Hematopoietic multipotent progenitor cell treated with erythropoietin and hydrocortisone succinate and interleukin-3 and kit ligand, for 6 days (in vitro differentiated cells): ENCODE results near the gene CFAP58.
"Not testable (repeated sequence)": the region's sequence is repeated elsewhere in the genome, so short reads cannot be mapped to it uniquely, and the experiment has no call there.

Experiments
- DNase-seq: peaks from one replicate; pipeline ENCODE4 v3.0.0-alpha.2; 2015

Gene CFAP58

DNA sequence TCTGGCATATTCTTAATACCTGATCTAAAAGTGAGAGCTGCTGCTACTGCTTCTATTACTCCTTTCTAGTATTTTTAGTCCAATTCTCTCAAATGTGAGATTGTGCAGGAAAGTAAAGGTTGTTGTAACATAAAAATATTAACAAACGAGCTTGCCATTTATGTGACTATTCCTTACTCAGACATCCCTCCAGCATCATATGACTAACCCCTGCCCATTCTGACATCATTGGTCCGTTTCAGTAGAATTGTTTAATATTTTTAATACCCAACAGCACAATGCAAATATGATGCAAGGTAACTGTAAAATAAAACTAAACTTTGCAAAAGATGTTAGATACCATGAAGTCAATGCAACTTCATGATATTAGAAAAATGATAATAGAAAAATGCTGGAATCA, 83.6 kb downstream of the CFAP58 start:
- DNase-seq, result no peak

DNA sequence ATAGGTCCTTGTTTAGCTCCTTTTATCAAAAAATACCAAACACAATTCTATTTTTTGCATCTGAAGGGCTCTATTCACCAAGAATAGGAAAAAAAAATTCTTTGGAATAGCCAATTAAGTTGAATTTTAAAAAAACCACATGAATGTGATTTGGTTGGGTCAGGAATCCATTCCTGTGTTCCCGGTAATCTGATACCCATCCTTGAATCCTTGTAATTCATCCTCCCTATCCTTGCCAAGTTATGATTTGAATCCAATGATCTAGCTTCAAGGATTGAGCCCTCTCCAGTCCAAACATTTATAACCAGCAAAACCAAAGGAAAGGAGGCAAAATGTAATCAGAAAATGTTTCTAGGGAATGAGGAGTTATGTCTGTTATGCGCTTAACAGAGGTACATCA, 86.6 kb downstream of the CFAP58 start:
- DNase-seq, result no peak

GRCh38 chr10:104441329-104442000, 87.8 kb downstream of the CFAP58 start:
- peak; percentile 61 for DNase-seq

DNA sequence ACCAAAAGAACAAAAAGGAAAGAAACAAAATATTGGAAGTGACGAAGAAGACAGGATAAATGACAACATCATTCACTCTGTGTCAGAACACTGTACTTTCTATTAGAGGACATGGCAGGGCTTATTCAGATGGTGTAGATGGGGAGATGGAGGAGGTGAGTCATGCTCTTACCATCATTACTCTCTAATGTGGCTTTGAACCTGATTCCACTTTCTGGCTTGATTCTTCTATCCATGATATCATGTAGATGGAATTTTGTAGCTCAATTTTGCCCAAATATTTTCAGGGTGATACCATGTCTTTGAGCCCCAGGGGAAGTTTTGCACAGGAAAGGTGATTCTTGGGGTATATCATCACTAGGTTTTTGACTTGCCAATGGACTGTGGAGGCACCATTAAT, 91.7 kb downstream of the CFAP58 start:
- DNase-seq, result no peak

DNA sequence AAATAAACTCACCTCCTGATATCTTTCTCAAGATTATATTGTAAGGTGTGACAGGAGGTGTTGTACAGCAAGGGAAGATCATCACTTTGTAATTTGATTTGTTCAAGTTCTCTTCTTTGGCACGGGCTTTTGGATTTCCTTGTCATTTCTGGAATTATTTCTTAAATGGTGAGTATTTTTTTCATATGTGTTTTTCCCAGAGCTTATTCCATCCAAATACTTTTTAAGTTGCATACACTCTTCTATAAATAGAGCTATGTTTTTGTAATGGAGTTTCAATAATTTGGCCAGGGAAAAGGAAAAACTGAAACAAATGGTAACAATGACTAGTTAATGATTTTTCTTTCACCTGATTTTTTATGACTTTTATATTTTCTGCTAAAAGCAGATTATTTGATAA, 92.5 kb downstream of the CFAP58 start:
- DNase-seq, result no peak

- no peak for DNase-seq
Measured at GRCh38 chr10:104447331-104447730, 93.7 kb downstream of the CFAP58 start.

DNA sequence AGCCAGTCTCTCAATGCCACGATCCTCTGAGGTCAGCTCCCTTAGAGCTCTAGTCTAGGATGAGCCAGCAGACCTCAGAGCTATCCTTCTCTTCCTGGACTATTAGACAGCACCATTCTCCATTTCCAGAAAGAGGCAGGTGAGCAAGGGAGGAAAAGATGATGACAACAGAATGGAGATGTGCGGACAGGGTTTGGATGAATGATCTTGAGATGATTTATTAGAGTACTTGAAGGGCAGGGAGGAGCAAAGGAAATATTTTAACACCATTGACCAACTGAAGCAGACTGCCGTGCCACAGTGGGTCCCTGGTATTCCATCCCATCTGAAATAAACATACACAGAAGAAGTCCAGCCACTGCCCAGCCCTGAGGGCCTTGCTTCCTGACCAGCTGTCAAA, 94.3 kb downstream of the CFAP58 start:
- no peak for DNase-seq

- DNase-seq, result no peak
Measured at GRCh38 chr10:104449391-104449790, 95.8 kb downstream of the CFAP58 start.

DNA sequence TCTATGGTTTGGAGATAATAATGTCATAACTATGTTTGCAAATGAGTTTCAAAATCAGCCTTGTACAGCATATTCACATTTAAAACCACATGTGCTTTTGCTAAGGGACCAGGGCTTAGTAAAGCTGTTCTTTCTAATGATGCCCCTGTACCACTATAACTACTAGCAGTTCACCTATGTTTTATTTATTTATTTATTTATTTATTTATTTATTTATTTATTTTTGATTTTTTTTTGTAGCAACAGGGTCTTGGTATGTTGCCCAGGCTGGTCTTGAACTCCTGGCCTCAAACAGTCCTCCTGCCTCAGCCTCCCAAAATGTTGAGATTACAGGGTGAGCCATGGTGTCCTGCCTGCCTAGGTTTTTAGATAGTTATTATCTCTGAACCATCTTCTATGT, 96.9 kb downstream of the CFAP58 start:
- no peak for DNase-seq

GRCh38 chr10:104450954-104451353, 97.3 kb downstream of the CFAP58 start:
- no peak for DNase-seq

GRCh38 chr10:104452977-104453376, 99.3 kb downstream of the CFAP58 start:
- no peak for DNase-seq

DNA sequence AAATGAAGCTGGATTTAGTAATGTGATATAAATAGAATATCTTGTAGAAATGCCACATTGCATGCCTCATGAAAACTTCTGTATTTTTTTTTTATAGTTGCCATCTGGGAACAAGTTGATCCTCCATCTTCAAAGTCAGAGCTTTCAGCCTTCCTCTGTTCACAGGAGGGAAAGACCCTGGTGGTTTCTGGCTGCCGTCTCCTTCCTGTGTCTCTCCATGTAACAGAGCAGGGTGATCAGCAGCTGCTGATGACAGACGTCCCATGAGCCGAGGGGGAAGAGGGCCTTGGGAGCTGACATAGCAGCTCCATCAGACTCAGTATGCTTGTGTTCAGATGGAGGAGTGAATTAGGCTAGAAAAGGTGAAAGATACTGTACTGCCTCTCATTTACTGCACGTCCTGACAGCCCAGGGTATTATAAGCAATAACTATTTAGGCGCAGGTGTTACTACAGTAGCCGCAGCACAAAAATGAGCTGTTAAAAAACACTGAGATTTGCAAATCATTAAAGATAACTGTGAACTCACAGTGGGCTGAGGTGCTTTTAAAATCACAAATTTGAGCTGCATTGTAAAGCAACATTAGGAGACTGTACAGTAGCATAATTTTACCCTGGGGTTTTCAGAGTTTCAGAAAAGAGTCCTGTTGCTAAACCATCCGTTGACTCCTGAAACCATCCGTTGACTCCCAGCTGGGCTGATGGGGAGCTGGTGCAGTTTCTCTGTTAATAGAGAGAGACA, 103.3 kb downstream of the CFAP58 start:
- DNase-seq, result no peak

- DNase-seq, result no peak
Measured at GRCh38 chr10:104457543-104457828, 103.9 kb downstream of the CFAP58 start.

DNA sequence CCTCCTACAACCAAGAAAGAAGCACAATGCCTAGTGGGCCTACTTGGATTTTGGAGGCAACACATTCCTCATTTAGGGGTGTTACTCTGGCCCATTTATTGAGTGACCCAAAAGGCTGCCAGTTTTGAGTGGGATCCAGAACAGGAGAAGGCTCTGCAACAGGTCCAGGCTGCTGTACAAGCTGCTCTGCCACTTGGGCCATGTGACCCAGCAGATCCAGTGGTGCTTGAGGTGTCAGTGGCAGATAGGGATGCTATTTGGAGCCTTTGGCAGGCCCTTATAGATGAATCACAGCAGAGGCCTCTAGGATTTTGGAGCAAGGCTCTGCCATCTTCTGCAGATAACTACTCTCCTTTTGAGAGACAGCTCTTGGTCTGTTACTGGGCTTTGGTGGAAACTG, 111.9 kb downstream of the CFAP58 start:
- DNase-seq, result not testable (repeated sequence)

DNA sequence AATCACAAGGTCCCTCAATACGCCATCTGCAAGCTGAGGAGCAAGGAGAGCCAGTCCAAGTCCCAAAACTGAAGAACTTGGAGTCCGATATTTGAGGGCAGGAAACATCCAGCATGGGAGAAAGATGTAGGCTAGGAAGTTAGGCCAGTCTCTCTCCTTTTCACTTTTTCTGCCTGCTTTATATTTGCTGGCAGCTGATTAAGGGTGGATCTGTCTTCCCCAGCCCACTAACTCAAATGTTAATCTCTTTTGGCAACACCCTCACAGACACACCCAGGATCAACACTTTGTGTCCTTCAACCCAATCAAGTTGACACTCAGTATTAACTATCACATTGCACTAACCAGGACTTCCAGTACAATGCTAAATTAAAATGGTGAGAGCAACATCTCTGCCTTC, 115.2 kb downstream of the CFAP58 start:
- peak; percentile 17 for DNase-seq

GRCh38 chr10:104472505-104472904, 118.9 kb downstream of the CFAP58 start:
- no peak for DNase-seq

GRCh38 chr10:104472957-104473745, 119.5 kb downstream of the CFAP58 start:
- peak; percentile 38 for DNase-seq

DNA sequence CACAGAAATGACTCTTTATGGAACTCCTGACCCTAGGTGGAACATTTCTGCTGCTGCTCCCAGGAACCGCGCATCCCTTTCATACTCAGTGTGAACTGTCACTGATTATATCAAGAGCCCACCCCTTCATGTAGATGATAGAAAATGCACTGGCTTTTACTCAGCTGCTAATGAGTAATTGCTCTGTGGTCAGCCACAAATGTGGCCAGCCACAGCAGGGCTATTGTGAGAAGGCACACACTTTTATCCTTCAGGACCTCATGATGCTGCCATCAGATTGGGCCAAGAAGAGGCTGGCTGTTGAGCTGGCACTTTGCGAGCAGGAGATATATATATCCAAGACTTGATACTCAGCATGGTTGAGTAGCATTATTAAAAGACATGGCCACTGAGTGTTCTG, 124.7 kb downstream of the CFAP58 start:
- DNase-seq, result no peak

DNA sequence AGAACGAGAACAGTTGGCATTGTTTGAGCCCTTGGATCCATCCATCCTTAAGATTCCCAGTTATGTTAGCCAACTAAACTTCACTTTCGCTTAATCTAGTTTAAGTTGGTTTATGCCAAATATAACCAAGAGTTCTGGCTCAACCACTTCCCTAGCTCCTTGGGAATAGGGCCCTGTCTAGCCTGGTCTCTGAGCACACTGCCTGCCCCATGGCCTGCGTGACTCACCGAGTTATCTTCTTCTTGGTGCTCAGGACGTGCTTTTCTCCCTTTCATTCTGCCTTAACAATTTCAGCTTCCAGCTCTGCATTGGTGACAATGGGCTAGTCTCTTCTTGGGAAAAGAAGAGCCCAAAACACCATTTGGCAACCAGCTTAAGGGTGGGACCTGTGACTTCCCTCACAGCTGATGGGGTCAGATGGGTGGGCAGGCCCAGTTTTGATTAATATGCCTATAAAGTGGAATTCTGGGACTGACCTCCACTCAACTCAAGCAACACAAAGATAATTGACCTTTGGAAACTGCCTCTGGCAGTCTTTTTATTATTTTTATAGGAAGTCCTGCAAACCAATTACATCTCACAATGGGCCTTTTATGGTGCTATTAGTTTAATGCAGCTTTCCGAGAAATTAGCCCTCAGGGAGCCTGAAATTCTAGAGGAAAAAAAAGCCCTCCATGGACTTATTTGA, 126.4 kb downstream of the CFAP58 start:
- no peak for DNase-seq

DNA sequence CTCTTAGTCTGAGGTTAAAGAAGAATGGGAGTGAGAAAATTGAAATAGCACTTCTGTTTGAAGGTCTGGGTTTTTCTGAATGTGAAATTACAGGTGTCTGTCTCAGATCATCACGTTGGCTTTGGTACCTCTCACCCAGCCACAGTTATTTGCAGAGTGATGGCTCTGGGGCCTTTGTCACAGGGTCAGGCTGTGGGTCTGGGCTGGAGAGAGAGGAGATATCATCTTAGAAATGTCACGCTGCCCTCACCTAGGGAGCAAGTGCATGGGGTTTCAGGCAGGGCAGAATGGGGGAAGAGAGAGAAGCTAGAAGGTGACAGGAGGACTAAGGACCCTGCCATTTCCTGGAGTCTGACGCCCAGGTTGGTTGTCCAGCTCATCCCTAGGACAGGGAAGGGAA, 127.2 kb downstream of the CFAP58 start:
- DNase-seq, result no peak

DNA sequence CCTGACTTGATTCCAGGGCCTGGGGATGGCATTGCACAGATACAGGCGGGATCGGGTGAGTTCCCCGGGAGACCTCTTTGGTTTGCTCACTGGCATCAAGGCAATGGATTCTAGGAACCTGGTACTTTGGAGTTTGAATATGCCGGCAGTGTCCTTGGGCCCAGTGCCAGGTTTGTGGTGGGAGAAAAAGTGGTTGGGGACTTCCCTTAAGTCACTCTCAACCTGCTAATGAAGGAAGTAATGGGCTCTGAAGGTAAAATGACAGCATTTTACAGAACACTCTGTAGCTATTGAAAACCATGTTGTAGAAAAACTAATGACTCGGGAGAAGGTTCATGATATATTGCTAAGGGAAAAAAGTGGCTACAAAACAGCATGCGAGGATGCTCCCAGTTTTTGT, 129.9 kb downstream of the CFAP58 start:
- DNase-seq, result peak; percentile 36

GRCh38 chr10:104485632-104486031, 132.0 kb downstream of the CFAP58 start:
- peak; percentile 10 for DNase-seq

DNA sequence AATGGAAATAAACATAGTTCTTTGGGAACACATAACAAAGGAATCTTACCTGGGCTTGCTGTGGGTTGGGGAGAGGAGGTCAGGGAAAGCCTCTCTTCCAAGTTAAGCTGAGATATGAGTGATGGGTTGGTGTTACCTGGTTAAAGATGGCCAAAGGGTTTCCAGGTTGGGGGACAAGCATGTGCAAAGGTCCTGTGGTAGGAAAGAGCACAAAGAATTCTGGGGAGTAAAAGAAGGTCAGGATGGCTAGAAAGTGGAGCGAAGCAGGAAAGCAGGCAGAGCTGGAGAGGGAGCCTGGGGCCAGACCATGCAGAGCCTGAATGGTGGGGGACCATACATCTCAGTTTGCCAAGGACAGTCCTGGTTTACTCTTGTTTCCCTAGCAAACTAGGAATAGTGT, 133.2 kb downstream of the CFAP58 start:
- DNase-seq, result no peak
